NCI-H1092 treated with DMSO at 0.1 percent for 48 hours (cell line): Measurements from ENCODE around the gene FBXO3.

Source experiments
- DNase-seq: peaks from one replicate; lab custom pipeline; 2025; lab: John Stamatoyannopoulos, UW

Gene FBXO3

DNA sequence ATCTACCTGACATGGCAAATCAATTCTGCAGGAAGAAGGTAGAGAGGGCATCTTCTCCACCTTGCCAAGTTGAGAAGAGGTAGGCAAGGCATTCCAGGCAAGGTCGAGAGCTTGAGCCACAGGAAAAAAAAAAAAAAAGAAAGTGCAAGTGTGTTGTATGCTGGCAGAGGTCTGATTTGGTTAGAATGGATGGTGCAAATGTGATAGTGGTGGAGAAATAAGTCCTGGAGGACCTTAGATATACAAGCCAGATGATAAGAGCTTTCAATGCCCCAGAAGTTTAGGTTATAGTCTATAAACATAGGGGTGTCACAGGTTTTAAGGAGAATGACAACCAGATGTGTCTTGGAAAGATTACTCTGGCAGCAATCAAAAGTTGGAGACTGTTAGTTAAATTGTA, 1.4 kb downstream of the FBXO3 start:
- no peak for DNase-seq

DNA sequence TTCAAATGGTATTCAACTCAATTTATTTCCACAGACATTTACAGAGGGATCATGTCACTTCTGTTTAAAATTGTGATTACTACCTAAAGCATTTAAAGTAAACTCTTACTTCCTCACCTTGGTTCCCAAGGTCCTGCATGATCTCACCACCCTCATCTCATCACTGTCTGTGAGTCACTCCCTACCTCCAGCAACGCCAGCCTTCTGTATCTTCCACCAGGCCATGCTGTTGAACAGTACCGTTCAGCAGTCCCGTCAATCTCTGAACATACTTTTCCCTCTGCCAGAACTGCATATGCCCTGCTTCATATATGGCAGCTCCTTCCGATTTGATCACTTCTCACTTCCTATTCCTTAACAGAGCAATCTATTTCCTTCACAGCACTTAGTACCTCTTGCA, 2.0 kb downstream of the FBXO3 start:
- DNase-seq: no peak

DNA sequence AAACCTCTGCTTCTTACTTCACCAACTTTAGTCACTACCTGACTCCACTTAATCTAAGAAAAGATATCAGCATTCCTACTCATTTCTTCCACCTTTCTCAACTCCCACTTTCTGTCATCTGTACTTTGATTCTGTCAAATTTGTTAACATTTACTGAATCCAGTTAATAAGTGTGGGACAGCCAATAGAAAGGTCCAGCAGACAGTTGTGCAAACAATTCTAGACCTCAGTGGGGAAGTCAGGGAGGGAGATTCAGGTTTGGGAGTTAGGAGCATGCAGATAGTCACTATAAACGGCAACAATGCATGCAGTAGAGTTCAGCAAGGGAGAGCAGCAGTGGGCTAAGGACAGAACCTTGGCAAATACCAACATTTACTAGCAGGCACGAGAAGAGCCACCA, 4.1 kb downstream of the FBXO3 start:
- DNase-seq: no peak

GRCh38 chr11:33769542-33769941, 4.8 kb downstream of the FBXO3 start:
- DNase-seq: no peak

DNA sequence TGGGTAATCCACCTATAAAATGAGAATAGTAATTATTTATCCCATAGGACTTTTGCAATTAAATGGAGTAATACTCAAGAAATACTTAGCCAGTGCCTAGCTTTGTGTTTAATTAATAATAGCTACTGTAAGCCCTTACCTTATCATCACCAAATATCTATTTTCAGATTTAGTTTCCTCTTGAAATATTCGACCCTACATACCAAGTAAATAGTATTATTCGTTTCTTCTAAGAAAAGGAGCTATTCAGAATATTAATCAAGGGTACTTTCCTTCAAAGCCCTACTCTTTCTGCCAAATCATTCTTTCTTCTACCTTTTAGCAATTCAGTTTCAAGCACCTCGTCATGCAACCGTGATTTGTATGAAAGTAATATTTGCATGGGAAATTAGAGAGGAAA, 6.7 kb downstream of the FBXO3 start:
- no peak for DNase-seq

- DNase-seq: no peak
Measured at GRCh38 chr11:33766085-33766484, 8.2 kb downstream of the FBXO3 start.

- DNase-seq: no peak
Measured at GRCh38 chr11:33761471-33761870, 12.8 kb downstream of the FBXO3 start.

GRCh38 chr11:33753304-33753967, 20.9 kb downstream of the FBXO3 start:
- no peak for DNase-seq

DNA sequence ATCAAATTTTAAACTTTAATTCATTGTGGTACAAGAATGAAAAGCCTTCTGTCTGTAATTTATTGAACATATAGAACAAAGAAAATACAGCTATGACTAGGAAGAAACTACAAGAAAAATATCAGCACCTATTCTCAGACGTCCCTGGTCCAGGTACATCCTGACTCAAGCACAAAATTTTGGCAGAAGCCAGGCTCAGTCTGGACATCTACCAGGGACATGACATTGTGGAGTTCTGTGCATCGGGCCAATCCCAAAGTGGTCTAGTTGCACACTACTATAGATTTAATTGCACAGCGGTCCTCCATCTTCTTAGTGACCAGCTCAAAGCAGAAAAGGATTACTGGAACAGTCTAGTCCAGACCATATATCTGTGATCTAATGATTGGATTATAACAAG, 22.4 kb downstream of the FBXO3 start:
- no peak for DNase-seq

- peak; percentile 13 for DNase-seq
Measured at GRCh38 chr11:33747979-33748378, 26.3 kb downstream of the FBXO3 start.

DNA sequence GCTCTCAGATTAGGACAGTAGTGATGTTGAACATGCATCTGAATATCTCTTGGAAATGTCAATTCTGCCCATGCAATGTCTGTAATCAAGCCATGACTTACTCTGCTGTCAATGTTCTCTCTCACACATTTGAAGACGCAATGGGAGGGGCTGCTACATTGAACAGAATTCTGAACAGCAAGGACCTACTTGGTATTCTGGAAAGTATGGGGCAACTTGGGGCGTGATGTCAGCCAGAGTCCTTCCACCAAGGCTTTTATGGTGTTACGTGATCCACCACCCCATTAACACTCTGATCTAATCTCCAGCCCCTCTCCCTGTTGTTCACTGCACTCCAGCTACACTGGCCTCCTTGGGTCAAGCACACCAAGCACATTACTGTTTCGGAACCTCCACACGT, 31.0 kb downstream of the FBXO3 start:
- no peak for DNase-seq

GRCh38 chr11:33742249-33742851, 32.0 kb downstream of the FBXO3 start:
- peak; percentile 32 for DNase-seq

- no peak for DNase-seq
Measured at GRCh38 chr11:33741806-33742205, 32.5 kb downstream of the FBXO3 start.

GRCh38 chr11:33737362-33737821, 36.9 kb downstream of the FBXO3 start:
- DNase-seq: no peak

GRCh38 chr11:33736148-33736812, 38.0 kb downstream of the FBXO3 start, which contains the start of gene CD59:
TSS of gene CD59 (minus strand) at chr11:33736423. CDS start at chr11:33722445, 13,978 bp downstream.
- peak; percentile 86 for DNase-seq

DNA sequence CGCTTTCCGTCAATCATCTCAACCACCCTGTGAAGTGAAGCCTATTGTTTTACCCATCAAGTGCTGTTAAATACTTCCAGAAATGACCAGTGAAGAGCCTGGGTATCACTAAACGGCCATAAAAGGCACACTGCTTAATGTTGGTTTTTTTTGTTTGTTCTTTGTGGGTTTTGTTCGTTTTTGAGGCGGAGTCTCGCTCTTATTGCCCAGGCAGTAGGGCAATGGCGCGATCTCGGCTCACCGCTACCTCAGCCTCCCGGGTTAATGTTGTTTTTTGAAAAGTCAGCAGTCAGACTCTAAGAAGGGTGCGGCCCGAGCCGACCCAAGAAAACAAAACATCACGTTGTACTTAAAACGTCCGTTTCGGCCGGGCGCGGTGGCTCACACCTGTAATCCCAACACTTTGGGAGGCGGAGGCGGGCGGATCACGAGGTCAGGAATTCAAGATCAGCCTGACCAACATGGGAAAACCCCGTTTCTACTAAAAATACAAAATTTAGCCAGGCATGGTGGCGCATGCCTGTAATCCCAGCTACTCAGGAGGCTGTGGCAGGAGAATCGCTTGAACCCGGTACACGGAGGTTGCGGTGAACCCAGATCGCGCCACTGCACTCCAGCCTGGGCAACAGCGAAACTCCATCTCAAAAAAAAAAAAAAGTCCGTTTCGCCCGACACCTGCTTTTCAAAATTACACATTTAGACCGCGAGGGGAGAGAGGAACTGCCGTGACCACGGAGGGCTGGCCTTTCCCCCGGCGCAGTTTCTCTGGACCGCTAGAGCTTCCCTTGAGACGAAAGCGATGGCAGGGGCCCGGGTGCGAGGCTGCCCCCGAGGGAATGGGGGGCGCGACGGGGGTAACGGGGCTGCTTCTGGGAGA, 38.8 kb downstream of the FBXO3 start:
- DNase-seq: peak; percentile 42

DNA sequence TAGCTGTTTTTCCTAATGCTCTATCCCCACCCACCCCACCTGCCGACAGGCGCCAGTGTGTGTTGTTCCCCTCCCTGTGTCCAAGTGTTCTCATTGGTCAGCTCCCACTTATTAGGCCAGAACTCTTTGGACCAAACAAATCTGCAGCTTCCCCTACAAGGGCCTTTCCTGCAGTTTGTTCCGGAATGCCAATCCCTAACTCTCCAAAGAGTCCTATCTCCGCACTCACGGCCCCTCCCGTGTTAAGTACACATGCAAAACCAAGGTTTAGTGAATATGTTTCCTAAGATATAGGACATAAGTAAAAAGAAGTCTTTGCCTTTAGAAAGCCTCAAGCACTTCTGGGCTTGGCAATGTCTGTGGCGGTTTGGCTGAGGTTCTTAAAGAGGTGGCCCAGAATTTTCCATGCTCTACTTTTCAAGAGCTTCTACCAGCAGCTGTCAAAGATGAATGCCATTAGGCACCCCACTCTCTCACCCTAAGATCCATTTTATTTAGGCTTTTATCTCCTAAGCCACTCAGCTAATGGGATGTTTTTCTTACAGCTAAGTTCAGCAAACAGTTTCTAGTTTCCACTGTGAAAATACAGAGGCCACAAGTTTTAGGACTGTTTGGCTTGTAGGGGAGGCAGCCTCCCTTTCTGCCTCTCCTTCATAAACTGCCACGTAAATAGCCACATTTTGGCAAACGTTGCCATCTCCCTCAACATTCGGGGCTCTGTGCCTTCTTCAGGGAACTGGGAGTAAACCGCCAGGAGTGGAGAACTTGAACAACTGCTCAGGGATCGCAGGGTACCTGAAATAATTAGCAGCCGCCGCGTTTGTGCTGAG, 39.7 kb downstream of the FBXO3 start:
- peak; percentile 34 for DNase-seq

DNA sequence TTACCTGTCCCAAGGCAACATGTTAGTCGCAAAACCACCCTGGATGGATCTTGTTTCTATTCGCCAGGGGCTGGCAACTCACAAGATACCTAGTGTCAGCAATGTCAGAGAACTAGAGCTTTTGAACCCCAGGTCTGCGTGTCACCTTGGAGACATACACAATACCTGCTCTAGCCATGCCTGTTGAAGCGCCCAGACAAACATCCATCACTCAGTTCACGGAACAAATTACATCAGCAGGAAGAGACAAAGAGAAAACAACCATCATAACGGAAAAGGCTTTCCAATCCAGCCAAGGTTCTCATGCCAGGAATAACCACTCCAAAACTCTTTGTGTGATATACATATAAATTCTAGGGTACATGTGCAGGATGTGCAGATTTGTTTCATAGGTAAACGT, 40.3 kb downstream of the FBXO3 start:
- no peak for DNase-seq

DNA sequence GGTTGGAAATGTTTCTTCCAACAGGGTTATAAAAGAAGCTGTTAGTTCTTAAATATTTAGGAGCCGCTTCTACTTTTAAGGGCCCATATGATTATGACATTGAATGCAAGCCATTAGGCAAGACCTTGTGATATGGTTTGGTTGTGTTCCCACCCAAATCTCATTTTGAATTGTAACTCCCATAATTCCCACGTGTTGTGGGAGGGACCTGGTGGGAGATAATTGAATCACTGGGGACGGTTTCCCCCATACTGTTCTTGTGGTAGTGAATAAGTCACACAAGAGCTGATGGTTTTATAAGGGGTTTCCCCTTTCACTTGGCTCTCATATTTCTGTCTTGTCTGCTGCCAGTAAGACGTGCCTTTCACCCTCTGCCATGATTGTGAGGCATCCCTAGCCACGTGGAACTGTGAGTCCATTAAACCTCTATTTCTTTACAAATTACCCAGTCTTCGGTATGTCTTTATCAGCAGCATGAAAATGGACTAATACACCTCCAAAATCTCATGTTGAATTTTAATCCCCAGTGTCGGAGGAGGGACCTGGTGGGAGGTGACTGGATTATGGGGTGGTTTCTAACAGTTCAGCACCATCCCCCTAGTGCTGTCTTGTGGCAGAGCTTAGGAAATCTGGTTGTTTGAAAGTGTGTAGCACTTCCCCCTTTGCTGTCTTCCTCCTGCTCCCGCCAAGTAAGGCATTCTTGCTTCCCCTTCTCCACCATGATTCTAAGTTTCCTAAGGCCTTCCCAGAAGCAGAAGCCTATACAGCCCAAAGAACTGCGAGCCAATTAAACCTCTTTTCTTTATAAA, 42.4 kb downstream of the FBXO3 start:
- DNase-seq: no peak

DNA sequence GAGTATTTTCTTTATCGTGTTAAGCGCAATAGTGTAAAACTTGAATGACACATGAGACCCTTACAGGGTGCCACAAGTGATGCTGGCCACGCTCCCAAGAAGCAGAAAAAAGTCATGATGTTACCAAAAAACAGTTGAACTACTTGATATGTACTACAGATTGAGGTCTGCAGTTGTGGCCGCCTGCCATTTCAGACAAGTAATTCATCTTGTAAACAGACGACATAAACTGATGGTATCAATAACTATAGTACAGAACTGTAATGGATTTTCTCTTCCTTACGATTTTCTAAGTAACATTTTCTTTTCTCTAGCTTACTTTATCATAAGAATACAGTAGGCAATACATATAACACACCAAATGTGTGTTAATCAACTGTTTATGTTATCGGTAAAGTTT, 43.6 kb downstream of the FBXO3 start:
- DNase-seq: no peak
